CD4-positive, alpha-beta T cell treated with Interleukin-15 for 4 hours (primary cell): ENCODE results near the gene MROH9.

Experiments used
- DNase-seq: peaks from one replicate; pipeline ENCODE4 v3.0.0-alpha.2; 2020; ENCODE audit warnings: low spot score

Gene MROH9

DNA sequence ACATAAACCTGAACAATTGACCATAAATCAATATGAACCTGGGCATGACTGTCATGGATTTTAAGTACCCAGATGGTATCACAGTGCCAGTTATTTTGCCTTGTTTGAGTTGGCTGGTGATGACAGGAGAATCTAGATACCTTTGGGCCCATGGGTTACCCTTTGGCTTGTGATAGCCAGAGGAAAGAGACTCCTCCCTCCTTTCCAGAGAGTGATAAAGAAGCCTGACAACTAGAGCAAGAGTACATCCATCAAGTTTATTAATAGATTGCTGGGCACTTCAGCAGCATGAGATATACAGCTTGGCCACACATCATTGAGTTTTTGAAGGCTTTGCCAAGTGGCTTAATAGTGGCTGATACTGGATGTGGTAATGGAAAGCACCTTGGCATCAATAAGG is 148.8 kb downstream of the MROH9 start:
- no peak for DNase-seq

DNA sequence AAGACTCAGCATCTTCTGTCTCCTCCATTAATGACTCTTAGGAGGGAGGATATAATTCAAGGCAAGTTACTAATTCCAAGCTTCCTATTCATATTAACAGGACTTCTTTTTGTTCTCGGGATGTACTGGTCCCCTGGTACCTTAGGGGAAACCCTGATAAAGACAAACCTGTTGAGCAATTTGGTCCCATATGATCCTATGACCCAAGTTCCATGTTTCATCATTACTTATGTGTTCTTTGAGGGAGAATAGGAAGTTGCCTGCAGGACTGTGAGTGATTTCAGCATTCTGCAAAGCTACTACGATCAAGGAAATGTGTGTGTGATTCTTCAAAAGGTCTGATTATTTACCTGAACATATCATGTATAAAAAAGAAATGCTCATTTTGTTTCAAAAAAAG is 149.5 kb downstream of the MROH9 start:
- DNase-seq, result no peak

DNA sequence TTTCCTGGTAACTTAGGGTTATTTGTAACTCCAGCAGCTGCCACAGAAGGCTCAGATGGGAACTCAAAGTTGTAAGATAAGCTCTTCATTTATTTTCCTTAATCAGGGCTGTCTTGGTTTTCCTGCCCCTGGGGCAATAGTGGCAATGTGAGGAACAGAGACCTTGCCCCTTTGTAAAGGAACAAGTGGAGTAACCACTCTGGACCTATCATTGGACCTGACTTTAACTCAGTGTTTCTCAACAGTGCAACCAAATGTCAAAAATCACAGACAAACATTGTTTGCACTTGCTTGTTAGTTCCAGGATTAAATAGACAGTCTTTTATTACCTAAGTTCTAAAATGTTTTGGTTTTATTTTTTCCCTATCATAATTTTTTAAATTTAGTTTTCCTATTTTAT is 152.6 kb downstream of the MROH9 start:
- no peak for DNase-seq

DNA sequence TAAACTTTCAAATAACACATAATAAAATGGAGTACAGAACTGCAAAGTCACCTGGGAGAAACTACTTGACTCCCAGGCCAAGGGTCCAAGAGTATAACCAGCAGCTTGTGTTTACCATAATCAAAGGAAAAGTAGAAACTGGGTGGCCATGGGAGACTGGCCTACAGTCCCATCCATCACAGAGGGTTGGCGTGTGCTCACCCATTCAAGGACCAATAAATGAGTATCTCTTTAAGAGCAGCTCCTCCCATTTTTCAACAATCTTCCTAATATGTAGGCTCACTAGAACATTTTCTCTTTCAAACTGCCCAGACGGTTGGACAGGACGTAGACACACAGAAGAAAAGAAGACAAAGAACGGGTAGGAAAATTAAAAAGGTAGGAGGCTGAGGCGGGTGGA is 155.3 kb downstream of the MROH9 start, which contains the start of gene FMO3:
TSS of gene FMO3 (plus strand) at position 302 of the 400 bp plus-strand sequence. CDS start 1,754 bp downstream, outside the sequence.
- no peak for DNase-seq

DNA sequence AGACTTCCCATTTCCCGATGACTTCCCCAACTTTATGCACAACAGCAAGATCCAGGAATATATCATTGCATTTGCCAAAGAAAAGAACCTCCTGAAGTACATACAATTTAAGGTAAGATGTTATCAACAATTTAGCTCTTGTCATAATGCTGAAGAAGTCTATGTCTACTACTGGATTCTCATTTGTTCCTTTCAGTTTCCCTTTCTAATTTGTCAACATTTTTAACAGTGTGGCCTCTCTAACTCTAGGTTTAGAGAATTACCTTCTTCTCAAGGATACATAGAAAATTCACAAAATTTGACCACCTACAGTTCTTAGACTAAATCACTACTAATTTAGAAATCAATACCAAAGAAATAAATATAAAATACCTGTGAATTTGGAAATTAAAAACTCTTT is 168.5 kb downstream of the MROH9 start:
- no peak for DNase-seq

- no peak for DNase-seq
Observed at GRCh38 chr1:171107262-171107940, 172.1 kb downstream of the MROH9 start.

DNA sequence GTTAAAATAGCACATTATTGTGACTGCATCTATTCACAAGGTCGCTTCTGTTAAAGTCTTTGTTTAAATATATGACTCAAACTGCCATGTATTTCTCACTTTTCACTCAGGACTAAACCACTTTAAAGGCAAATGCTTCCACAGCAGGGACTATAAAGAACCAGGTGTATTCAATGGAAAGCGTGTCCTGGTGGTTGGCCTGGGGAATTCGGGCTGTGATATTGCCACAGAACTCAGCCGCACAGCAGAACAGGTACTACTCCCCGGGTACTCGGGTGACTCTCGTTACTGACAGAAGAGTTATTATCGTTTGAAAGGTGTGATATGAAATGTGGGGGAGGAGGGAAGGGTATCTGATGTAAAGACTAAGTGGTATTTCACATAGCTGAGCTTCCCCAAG is 172.6 kb downstream of the MROH9 start:
- no peak for DNase-seq

- DNase-seq, result no peak
Observed at GRCh38 chr1:171109966-171110365, 174.6 kb downstream of the MROH9 start.

- DNase-seq, result no peak
Observed at GRCh38 chr1:171110621-171111326, 175.4 kb downstream of the MROH9 start.

DNA sequence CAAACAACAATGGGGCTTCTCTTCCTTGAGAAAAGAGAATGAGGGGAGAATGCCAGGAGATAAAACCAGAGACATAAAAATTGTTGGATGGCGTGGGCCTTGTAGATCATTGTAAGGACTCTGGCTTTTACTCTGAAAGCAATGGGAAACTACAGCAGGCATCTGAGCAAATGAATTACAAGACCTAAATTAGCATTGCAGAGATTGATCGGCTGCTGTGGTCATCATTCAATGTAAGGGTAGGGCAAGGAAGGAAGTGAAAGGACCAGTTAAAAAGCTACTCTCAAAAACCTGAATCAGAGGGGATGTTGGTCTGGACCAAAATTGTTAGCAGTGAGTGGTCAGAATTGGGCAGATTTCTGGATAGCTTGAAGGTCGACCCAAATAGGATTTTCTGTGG is 176.8 kb downstream of the MROH9 start:
- no peak for DNase-seq

GRCh38 chr1:171113382-171113781 is 178.0 kb downstream of the MROH9 start:
- DNase-seq, result no peak
